PC-3 (cell line): ENCODE measurements around the gene RPL36. TPM values are rescaled to one million over a fixed set of nuclear protein-coding genes. Genes with fewer than 3 reads are reported as not detected.

Source experiments
- ATAC-seq: fragments of 200-7000 bp; cut with Tn5 transposase; 2 replicates; pipeline ENCODE4 v1.9.1; 2020; ENCODE audit warnings: mild to moderate bottlenecking, moderate library complexity
- BruUV-seq: library from RNA; stranded (reverse); fragments of 400-500 nt; replicated peaks from 2 replicates; lab custom pipeline; 2021; lab: Mats Ljungman, UMichigan
- CTCF ChIA-PET: fragments of 300-600 bp; sonication (Branson Sonifier 250); formaldehyde crosslinking; loops from one replicate; lab custom pipeline; 2022; ENCODE audit warnings: antibody characterized with exemption; lab: Charles Lee
- POLR2A ChIA-PET: fragments of 300-600 bp; sonication (Branson Sonifier 250); formaldehyde crosslinking; loops from one replicate; lab custom pipeline; 2022; ENCODE audit warnings: antibody characterized with exemption; ENCODE audit not compliant: unreplicated experiment; lab: Charles Lee
- DNase-seq: peaks from one replicate; pipeline ENCODE4 v3.0.0-alpha.2; 2015
- H2AFZ ChIP-seq: fragments of 300-600 bp; sonication (generic); 2 replicates; pipeline ENCODE4 v1.6.0; 2016; ENCODE audit warnings: antibody characterized with exemption, low read length
- H3F3A ChIP-seq: fragments of 300-600 bp; sonication (generic); one replicate; pipeline ENCODE4 v1.6.0; 2017; ENCODE audit warnings: antibody characterized with exemption, low read length, control low read depth, mild to moderate bottlenecking; ENCODE audit not compliant: unreplicated experiment
- H3K27ac ChIP-seq: fragments of 300-600 bp; sonication (generic); 2 replicates; pipeline ENCODE4 v1.5.1; 2016; ENCODE audit warnings: mild to moderate bottlenecking, low read length
- H3K27me3 ChIP-seq: fragments of 300-600 bp; sonication (generic); 2 replicates; pipeline ENCODE4 v1.6.1; 2016; ENCODE audit warnings: low read length, mixed read lengths
- H3K36me3 ChIP-seq: fragments of 300-600 bp; sonication (generic); 2 replicates; pipeline ENCODE4 v1.6.1; 2016; ENCODE audit warnings: low read depth, mixed run types, low read length, mixed read lengths
- H3K4me1 ChIP-seq: fragments of 300-600 bp; sonication (generic); 2 replicates; pipeline ENCODE4 v1.5.1; 2016; ENCODE audit warnings: low read length; ENCODE audit not compliant: insufficient read depth
- H3K4me2 ChIP-seq: fragments of 300-600 bp; sonication (generic); 2 replicates; pipeline ENCODE4 v1.6.0; 2016; ENCODE audit warnings: low read length
- H3K4me3 ChIP-seq: fragments of 300-600 bp; sonication (generic); 2 replicates; pipeline ENCODE4 v1.5.1; 2016; ENCODE audit warnings: mild to moderate bottlenecking, low read length, mixed read lengths
- H3K79me2 ChIP-seq: fragments of 300-600 bp; sonication (generic); 2 replicates; pipeline ENCODE4 v1.6.1; 2017; ENCODE audit warnings: low read length, mixed read lengths
- H3K9ac ChIP-seq: fragments of 300-600 bp; sonication (generic); 2 replicates; pipeline ENCODE4 v1.6.0; 2016; ENCODE audit warnings: mild to moderate bottlenecking, low read length
- H3K9me2 ChIP-seq: fragments of 300-600 bp; sonication (generic); replicated peaks from 2 replicates; pipeline ENCODE4 v1.6.1; 2016; ENCODE audit warnings: mixed run types, low read length, mixed read lengths
- H3K9me3 ChIP-seq: fragments of 300-600 bp; sonication (generic); 2 replicates; pipeline ENCODE4 v1.6.1; 2016; ENCODE audit warnings: low read length, mixed read lengths
- H4K20me1 ChIP-seq: fragments of 300-600 bp; sonication (generic); 2 replicates; pipeline ENCODE4 v1.6.1; 2016; ENCODE audit warnings: low read length, mixed read lengths
- CTCF ChIP-seq: fragments of 300-600 bp; sonication (generic); conservative IDR thresholded peaks from 2 replicates; pipeline ENCODE4 v1.5.1; 2017; ENCODE audit warnings: antibody characterized with exemption, low read depth, mild to moderate bottlenecking, low read length
- EZH2 ChIP-seq: fragments of 300-600 bp; sonication (generic); IDR thresholded peaks from one replicate; pipeline ENCODE4 v1.6.1; 2017; ENCODE audit warnings: antibody characterized with exemption, mild to moderate bottlenecking, low read length; ENCODE audit not compliant: unreplicated experiment
- EZH2phosphoT487 ChIP-seq: fragments of 300-600 bp; sonication (generic); IDR thresholded peaks from 2 replicates; pipeline ENCODE4 v1.6.1; 2018; ENCODE audit warnings: mild to moderate bottlenecking, antibody characterized with exemption, low read length, borderline replicate concordance
- intact Hi-C: fragments of 100-400 bp; cut with micrococcal nuclease; formaldehyde crosslinking; loops from 2 replicates; pipeline ENCODE4 v1.9.0; 2023
- total RNA-seq: library from RNA; depleted of rRNA; stranded (reverse); fragments of >200 nt; gene quantifications from 2 replicates; pipeline ENCODE4 v1.2.3, GENCODE V29; 2014

RPL36 gene
- total RNA-seq, 1 experiment from 2014 or later, result 2,470 TPM

- Histone ChIP-seq H3K9me3 (no peaks in the 10 kb centered on the region), H2AFZ (no peak overlapping the region), H3K4me2 (no peak overlapping the region), H3K9ac (no peak overlapping the region), H4K20me1 (no peaks in the 10 kb centered on the region), H3K27me3 (no peaks in the 10 kb centered on the region), H3K79me2 (peaks cover 13% of the 10 kb centered on the region), H3K27ac (no peak overlapping the region), H3K4me1 (peaks cover 8% of the 10 kb centered on the region; the same call in 1 of the 2 replicates), H3K9me2 (no peaks in the 10 kb centered on the region), H3K36me3 (no peaks in the 10 kb centered on the region), H3F3A (no peaks in the 10 kb centered on the region), H3K4me3 (no peak overlapping the region)
- ATAC-seq (no peak), DNase-seq (no peak)
- CTCF ChIA-PET, result interaction anchor here (0.6 kb wide), 1 partner anchor 60 kb away, joined by 3 read pairs; the partner anchor contains the start of gene SAFB2
- POLR2A ChIA-PET, result no interaction called here
- BruUV-seq, result no TSS peak
- intact Hi-C loops, result loop anchor here (10.0 kb wide), 2 partner anchors 113 to 1853 kb away; partner anchors contain the start of genes DUS3L and PNPLA6
- TF ChIP-seq EZH2 (no peak), EZH2phosphoT487 (no peak), CTCF (no peak)
Observed at GRCh38 chr19:5682107-5682482, 8.0 kb upstream of the RPL36 start.

- peaks cover 8% of the 10 kb centered on the region; the same call in 1 of the 2 replicates for H3K4me1 ChIP-seq
- no peak overlapping the region for H3K4me3 ChIP-seq
- H3K27ac ChIP-seq, result no peak overlapping the region
- no peak for ATAC-seq
- ChIA-PET CTCF (no interaction called here), POLR2A (no interaction called here)
- no peak overlapping the region for H2AFZ ChIP-seq
- H3K9me2 ChIP-seq, result no peaks in the 10 kb centered on the region
- intact Hi-C loops, result loop anchor here (10.0 kb wide), 2 partner anchors 111 to 1851 kb away; partner anchors contain the start of genes DUS3L and PNPLA6
- H3K27me3 ChIP-seq, result no peaks in the 10 kb centered on the region
- DNase-seq, result no peak
- no TSS peak for BruUV-seq
- H3K79me2 ChIP-seq, result peaks cover 13% of the 10 kb centered on the region
- H4K20me1 ChIP-seq, result no peaks in the 10 kb centered on the region
- TF ChIP-seq EZH2phosphoT487 (no peak), CTCF (no peak), EZH2 (no peak)
- no peaks in the 10 kb centered on the region for H3F3A ChIP-seq
- no peaks in the 10 kb centered on the region for H3K36me3 ChIP-seq
- H3K9me3 ChIP-seq, result no peaks in the 10 kb centered on the region
- H3K4me2 ChIP-seq, result no peak overlapping the region
- no peak overlapping the region for H3K9ac ChIP-seq
Observed at GRCh38 chr19:5683177-5683886, 6.8 kb upstream of the RPL36 start.
